Left lung (tissue), 10 donors: ENCODE measurements around the gene MAPT. TPM values are rescaled to one million over a fixed set of nuclear protein-coding genes. Genes with fewer than 3 reads are reported as not detected.
"Not testable (repeated sequence)": the region's sequence is repeated elsewhere in the genome, so short reads cannot be mapped to it uniquely, and the experiment has no call there.

Source experiments
- ATAC-seq: fragments of 200-7000 bp; cut with Tn5 transposase; one replicate; pipeline ENCODE4 v1.9.1; 2020; ENCODE audit warnings: moderate library complexity
- DNase-seq, 4 donors: peaks; one replicate each; pipeline ENCODE4 v3.0.0-alpha.2; 2013 to 2020
- H3K27ac ChIP-seq, 2 donors: fragments of 200-600 bp; sonication (generic) in 1 of 2; one replicate each; pipeline versions ENCODE4 v1.5.0 to v1.8.0; 2020 to 2021
- H3K27me3 ChIP-seq, 2 donors: fragments of 200-600 bp; sonication (generic) in 1 of 2; one replicate each; pipeline versions ENCODE4 v1.5.0 to v1.8.0; 2020 to 2021
- H3K36me3 ChIP-seq, 2 donors: fragments of 200-600 bp; sonication (generic) in 1 of 2; one replicate each; pipeline versions ENCODE4 v1.5.0 to v1.8.0; 2020 to 2021
- H3K4me1 ChIP-seq, 2 donors: fragments of 200-600 bp; one replicate each; pipeline ENCODE4 v1.8.0; 2021
- H3K4me3 ChIP-seq, 2 donors: fragments of 200-600 bp; sonication (generic) in 1 of 2; one replicate each; pipeline versions ENCODE4 v1.5.0 to v1.8.0; 2020 to 2021; ENCODE audit warnings: mild to moderate bottlenecking in 1 of 2
- H3K9me3 ChIP-seq, 2 donors: fragments of 200-600 bp; sonication (generic) in 1 of 2; one replicate each; pipeline versions ENCODE4 v1.5.0 to v1.8.0; 2020 to 2021
- intact Hi-C, 2 donors: fragments of 100-400 bp; cut with DNase I; formaldehyde crosslinking; loops; one replicate each; pipeline versions ENCODE4 v1.11.2 to v1.14.2; 2022
- polyA plus RNA-seq, 6 donors: library from polyadenylated mRNA; unstranded; fragments of 120-200 nt; gene quantifications; one replicate each; pipeline ENCODE4 v1.2.1, GENCODE V29; 2013; ENCODE audit not compliant: insufficient read length in 6 of 6
- total RNA-seq, 2 donors: library from RNA; stranded (reverse); fragmentation: NEBNext Ultra II Directional; extraction: Animal tissue kit (Norgen Biotek cat#: 25700); gene quantifications; one replicate each; pipeline ENCODE4 v1.2.1, GENCODE V29; 2021
- TF ChIP-seq, protein P1 (sequence below), 2 donors: fragments of 200-600 bp; sonication (generic) in 1 of 2; IDR thresholded peaks; one replicate each; pipeline versions ENCODE4 v1.5.0 to v1.8.0; 2021; ENCODE audit warnings: antibody characterized with exemption in 2 of 2
- donor health status: DM: no; HTN: yes; CAD: no.
- donor health status: DM: no; HTN: no; CAD: no.

Gene MAPT
- total and polyA plus RNA-seq, 8 donors, result 0.99 to 7.7 (median 5.5) TPM

DNA sequence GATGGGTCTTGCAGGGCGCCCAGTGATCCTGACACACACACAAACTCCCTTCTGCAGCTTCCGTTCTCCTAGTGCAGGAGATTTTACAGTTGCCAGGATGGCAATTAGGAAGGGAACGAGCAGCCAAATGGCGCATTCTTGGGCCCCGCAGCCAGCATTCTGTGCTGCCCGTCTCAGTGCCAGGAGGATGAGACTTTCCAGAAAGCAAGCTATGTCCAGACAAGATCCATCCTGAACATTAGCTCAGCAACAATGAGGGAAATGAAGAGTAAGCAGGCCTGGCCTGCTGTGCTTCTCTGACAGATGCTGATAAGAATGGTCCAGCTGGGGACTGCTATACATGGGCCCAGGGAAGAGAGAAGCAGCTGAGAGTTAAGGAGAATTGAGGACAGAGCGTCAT is 33.2 kb upstream of the MAPT start:
- H3K9me3 ChIP-seq, result no peaks in the 10 kb centered on the region
- DNase-seq (no peak), ATAC-seq (no peak)
- H3K4me3 ChIP-seq, result no peak overlapping the region
- intact Hi-C loops, result no loop called here
- H3K27me3 ChIP-seq, result peaks cover 0 to 60% of the 10 kb centered on the region in 2 donors
- H3K27ac ChIP-seq, result no peak overlapping the region
- H3K4me1 ChIP-seq, result no peaks in the 10 kb centered on the region
- H3K36me3 ChIP-seq, result no peaks in the 10 kb centered on the region
- TF ChIP-seq, protein P1, sequence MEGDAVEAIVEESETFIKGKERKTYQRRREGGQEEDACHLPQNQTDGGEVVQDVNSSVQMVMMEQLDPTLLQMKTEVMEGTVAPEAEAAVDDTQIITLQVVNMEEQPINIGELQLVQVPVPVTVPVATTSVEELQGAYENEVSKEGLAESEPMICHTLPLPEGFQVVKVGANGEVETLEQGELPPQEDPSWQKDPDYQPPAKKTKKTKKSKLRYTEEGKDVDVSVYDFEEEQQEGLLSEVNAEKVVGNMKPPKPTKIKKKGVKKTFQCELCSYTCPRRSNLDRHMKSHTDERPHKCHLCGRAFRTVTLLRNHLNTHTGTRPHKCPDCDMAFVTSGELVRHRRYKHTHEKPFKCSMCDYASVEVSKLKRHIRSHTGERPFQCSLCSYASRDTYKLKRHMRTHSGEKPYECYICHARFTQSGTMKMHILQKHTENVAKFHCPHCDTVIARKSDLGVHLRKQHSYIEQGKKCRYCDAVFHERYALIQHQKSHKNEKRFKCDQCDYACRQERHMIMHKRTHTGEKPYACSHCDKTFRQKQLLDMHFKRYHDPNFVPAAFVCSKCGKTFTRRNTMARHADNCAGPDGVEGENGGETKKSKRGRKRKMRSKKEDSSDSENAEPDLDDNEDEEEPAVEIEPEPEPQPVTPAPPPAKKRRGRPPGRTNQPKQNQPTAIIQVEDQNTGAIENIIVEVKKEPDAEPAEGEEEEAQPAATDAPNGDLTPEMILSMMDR (IDR thresholded peaks at IDR 0.05), result no peak

DNA sequence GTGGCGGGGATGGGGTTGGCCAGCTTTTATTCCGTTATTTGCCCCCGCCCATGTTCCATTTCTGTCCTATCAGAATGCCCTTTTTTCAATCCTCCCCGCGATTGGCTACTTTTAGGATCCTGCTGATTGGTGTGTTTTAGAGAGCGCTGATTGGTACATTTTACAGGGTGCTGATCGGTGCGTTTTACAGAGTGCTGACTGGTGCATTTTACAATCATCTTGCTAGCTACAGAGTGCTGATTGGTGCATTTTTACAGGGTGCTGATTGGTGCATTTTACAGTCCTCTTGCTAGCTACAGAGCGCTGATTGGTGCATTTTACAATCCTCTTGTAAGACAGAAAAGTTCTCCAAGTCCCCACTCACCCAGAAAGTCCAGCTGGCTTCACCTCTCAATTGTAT is 32.2 kb upstream of the MAPT start:
- H3K4me1 ChIP-seq, DNase-seq, H3K36me3 ChIP-seq, H3K9me3 ChIP-seq, H3K4me3 ChIP-seq, ATAC-seq, H3K27ac ChIP-seq, intact Hi-C loops: not testable (repeated sequence)
- peaks cover 0 to 63% of the 10 kb centered on the region in 2 donors for H3K27me3 ChIP-seq

DNA sequence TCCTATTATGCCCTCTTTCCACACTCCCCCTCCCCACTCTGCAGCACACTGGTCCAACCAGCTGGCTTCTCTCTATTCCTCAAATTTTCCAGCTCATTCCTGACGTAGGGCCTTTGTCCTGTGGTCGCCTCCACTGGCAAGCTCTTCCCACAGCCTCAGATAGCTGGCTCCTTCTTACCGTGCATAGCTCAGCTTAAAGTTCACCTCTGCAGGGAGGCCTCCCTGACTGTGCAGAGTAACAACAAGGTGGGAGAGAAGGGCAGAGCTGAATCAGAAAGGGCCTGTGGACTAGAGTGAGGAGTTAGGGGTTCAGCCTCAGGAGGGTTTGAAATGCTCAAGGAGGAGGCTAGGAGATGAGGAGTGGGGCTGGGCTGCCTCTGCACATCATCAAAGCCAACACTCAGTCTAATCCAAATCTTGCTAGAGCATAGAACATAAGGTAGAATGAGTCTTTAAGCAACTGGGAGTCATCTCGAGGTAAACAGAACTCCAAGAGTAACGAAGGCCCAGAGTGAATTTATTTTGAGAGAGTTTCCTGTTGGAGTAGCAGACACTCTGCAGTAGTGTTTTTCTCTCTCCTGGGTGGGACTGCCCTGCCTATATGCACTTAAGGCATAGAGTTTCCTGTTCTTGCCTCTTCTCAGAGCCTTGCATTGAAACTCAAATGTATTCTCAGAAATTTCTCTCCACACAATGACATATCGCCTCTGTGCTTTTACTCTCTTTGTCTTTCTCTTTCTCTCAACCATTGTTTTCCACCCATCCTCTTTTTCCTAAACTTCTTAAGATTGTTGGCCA is 30.3 kb upstream of the MAPT start:
- DNase-seq, result no peak
- TF ChIP-seq, protein P1 (IDR thresholded peaks at IDR 0.05), result no peak

DNA sequence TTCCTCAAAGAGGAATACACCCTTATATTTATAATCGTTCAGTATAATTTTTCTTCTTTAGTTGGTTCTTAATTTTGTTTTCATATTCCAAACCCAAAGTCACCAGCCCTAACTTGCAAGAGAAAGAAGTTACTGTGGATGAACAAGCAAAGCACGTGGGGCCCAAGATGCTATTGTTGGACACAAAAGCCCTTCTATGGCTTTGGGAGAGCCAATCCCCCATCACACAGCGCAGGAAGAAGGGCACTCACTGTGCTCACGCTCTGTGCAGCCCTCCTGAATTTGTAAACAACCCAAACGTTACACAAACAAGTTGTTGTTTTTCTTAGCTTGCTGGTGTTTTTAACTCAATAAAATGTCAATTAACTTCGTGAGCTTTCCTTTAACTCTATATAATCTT is 27.2 kb upstream of the MAPT start:
- TF ChIP-seq, protein P1 (IDR thresholded peaks at IDR 0.05), result no peak
- H3K9me3 ChIP-seq, result no peaks in the 10 kb centered on the region
- no peaks in the 10 kb centered on the region for H3K4me1 ChIP-seq
- intact Hi-C loops, result no loop called here
- peaks cover 0 to 48% of the 10 kb centered on the region in 2 donors for H3K27me3 ChIP-seq
- H3K36me3 ChIP-seq, result no peaks in the 10 kb centered on the region
- H3K27ac ChIP-seq, result no peak overlapping the region
- no peak for DNase-seq
- no peak for ATAC-seq
- no peak overlapping the region for H3K4me3 ChIP-seq

More for the DNA sequence above, 30.3 kb upstream of the MAPT start:
- Histone ChIP-seq H3K27ac (no peak overlapping the region), H3K4me3 (no peak overlapping the region), H3K27me3 (peaks cover 0 to 50% of the 10 kb centered on the region in 2 donors), H3K4me1 (no peaks in the 10 kb centered on the region), H3K36me3 (no peaks in the 10 kb centered on the region), H3K9me3 (no peaks in the 10 kb centered on the region)
- intact Hi-C loops, result no loop called here
- ATAC-seq, result no peak

DNA sequence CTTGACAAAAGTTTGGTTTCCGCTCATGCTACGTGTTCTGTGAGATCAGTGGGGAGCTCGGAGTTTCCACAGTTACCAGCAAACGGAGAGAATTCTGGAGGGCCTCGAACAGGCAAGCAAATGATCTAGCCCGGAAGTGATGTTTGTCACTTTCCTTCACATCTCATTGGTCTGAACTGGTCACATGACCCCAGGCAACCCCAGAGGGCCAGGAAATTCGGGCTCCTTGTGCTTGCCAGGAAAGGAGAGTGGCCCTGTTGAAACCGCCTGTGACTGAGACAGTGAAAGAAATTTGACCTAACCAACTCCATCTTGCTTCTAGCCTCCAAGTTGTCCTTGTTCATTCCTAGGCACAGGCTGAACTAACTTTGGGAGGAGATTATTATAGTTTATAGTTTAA is 26.7 kb upstream of the MAPT start:
- no peak for DNase-seq
- ATAC-seq, result no peak
- Histone ChIP-seq H3K36me3 (no peaks in the 10 kb centered on the region), H3K27me3 (peaks cover 0 to 50% of the 10 kb centered on the region in 2 donors), H3K9me3 (no peaks in the 10 kb centered on the region), H3K4me1 (no peaks in the 10 kb centered on the region), H3K27ac (no peak overlapping the region), H3K4me3 (no peak overlapping the region)
- TF ChIP-seq, protein P1 (IDR thresholded peaks at IDR 0.05), result no peak
- intact Hi-C loops, result no loop called here
